Liver (tissue), 3 donors: ENCODE measurements around the gene CAPZB.

Experiments
- CTCF ChIP-seq: fragments of 150-350 bp; IDR thresholded peaks from 2 replicates; pipeline ENCODE4 v1.5.1; 2017; ENCODE audit warnings: improper control_type of control experiment, low read depth, low read length; ENCODE audit not compliant: missing input control
- RAD21 ChIP-seq, 2 donors: IDR thresholded peaks; 2 replicates each; pipeline ENCODE4 v1.6.1; 2016; ENCODE audit warnings: antibody characterized with exemption in 2 of 2, mild to moderate bottlenecking in 2 of 2
- REST ChIP-seq: IDR thresholded peaks from 2 replicates; pipeline ENCODE4 v1.6.1; 2016; ENCODE audit warnings: antibody characterized with exemption, mild to moderate bottlenecking
- donor health status: healthy.
- donor health status: healthy.

GRCh38 chr1:19476450-19477190 lies 8.7 kb downstream of the CAPZB start:
- TF ChIP-seq CTCF (no peak), REST (no peak), RAD21 (IDR thresholded peaks at IDR 0.05) (no peak)
